Tibial artery (tissue), 4 donors: ENCODE results near the gene WFDC1.
"Not testable (repeated sequence)": the region's sequence is repeated elsewhere in the genome, so short reads cannot be mapped to it uniquely, and the experiment has no call there.

ENCODE experiments used
- DNase-seq, 2 donors: peaks; one replicate each; pipeline ENCODE4 v3.0.0-alpha.2; 2019
- H3K27ac ChIP-seq, 2 donors: fragments of 200-600 bp; sonication (generic) in 1 of 2; 1 replicate in 1 of 2; 2 replicates in 1 of 2; pipeline ENCODE4 v1.5.1; 2018 to 2019; ENCODE audit warnings: mild to moderate bottlenecking in 1 of 2
- H3K27me3 ChIP-seq, 2 donors: fragments of 200-600 bp; sonication (generic) in 1 of 2; one replicate each; pipeline versions ENCODE4 v1.5.1 to v1.6.0; 2016 to 2019
- H3K36me3 ChIP-seq, 3 donors: fragments of 200-600 bp; sonication (generic) in 2 of 3; one replicate each; pipeline ENCODE4 v1.5.1; 2016 to 2019; ENCODE audit warnings: mild to moderate bottlenecking in 2 of 3
- H3K4me1 ChIP-seq, 4 donors: fragments of 200-600 bp; sonication (generic) in 2 of 4; 1 replicate in 3 of 4; 2 replicates in 1 of 4; pipeline ENCODE4 v1.5.1; 2016 to 2019
- H3K4me3 ChIP-seq, 2 donors: fragments of 200-600 bp; sonication (generic) in 1 of 2; 1 replicate in 1 of 2; 2 replicates in 1 of 2; pipeline ENCODE4 v1.5.1; 2018 to 2019; ENCODE audit warnings: mild to moderate bottlenecking in 2 of 2
- H3K9me3 ChIP-seq, 3 donors: fragments of 200-600 bp; sonication (generic) in 1 of 3; one replicate each; pipeline ENCODE4 v1.5.1; 2016 to 2019
- CTCF ChIP-seq, 2 experiments: fragments of 200-600 bp in 1 of 2; fragments of 450-650 bp in 1 of 2; IDR thresholded peaks; one replicate each; pipeline ENCODE4 v1.5.1; 2017 to 2019; ENCODE audit warnings: antibody characterized with exemption in 2 of 2, mild to moderate bottlenecking in 1 of 2, moderate library complexity in 1 of 2
- intact Hi-C: fragments of 100-400 bp; cut with DNase I; formaldehyde crosslinking; loops from one replicate; pipeline ENCODE4 v1.15.0; 2023; ENCODE audit warnings: low total_unique reads

The WFDC1 gene

GRCh38 chr16:84331998-84332780 is 37.5 kb downstream of the WFDC1 start:
- no peak overlapping the region for H3K4me3 ChIP-seq
- no peaks in the 10 kb centered on the region for H3K4me1 ChIP-seq
- no peak overlapping the region for H3K27ac ChIP-seq
- intact Hi-C loops: no loop called here
- no peak for DNase-seq
- peaks cover 34 to 65% (median 48%) of the 10 kb centered on the region in 3 donors for H3K36me3 ChIP-seq
- no peak for TF ChIP-seq CTCF (IDR thresholded peaks at IDR 0.05)
- H3K27me3 ChIP-seq: no peaks in the 10 kb centered on the region
- peaks cover 0 to 18% (median 13%) of the 10 kb centered on the region in 3 donors for H3K9me3 ChIP-seq

GRCh38 chr16:84332975-84333684 is 38.5 kb downstream of the WFDC1 start:
- peaks cover 30 to 56% (median 39%) of the 10 kb centered on the region in 3 donors for H3K36me3 ChIP-seq
- no peak for DNase-seq

GRCh38 chr16:84334058-84334457 is 39.4 kb downstream of the WFDC1 start:
- no peak for DNase-seq
- peaks cover 20 to 46% (median 29%) of the 10 kb centered on the region in 3 donors for H3K36me3 ChIP-seq
- H3K4me1 ChIP-seq: no peaks in the 10 kb centered on the region
- intact Hi-C loops: no loop called here
- H3K9me3 ChIP-seq: peaks cover 0 to 23% (median 19%) of the 10 kb centered on the region in 3 donors
- TF ChIP-seq CTCF (IDR thresholded peaks at IDR 0.05): no peak
- no peaks in the 10 kb centered on the region for H3K27me3 ChIP-seq
- H3K27ac ChIP-seq: no peak overlapping the region
- H3K4me3 ChIP-seq: no peak overlapping the region

More at GRCh38 chr16:84332975-84333684, 38.5 kb downstream of the WFDC1 start:
- peaks cover 0 to 23% (median 19%) of the 10 kb centered on the region in 3 donors for H3K9me3 ChIP-seq
- no peaks in the 10 kb centered on the region for H3K27me3 ChIP-seq
- H3K4me3 ChIP-seq: no peak overlapping the region
- no peak for TF ChIP-seq CTCF (IDR thresholded peaks at IDR 0.05)
- no peak overlapping the region for H3K27ac ChIP-seq
- intact Hi-C loops: no loop called here
- no peaks in the 10 kb centered on the region for H3K4me1 ChIP-seq

- no peak for TF ChIP-seq CTCF (IDR thresholded peaks at IDR 0.05)
- no peak overlapping the region for H3K27ac ChIP-seq
- intact Hi-C loops: no loop called here
Measured at GRCh38 chr16:84334482-84334881, 39.8 kb downstream of the WFDC1 start.

GRCh38 chr16:84337236-84337635 is 42.6 kb downstream of the WFDC1 start:
- peaks cover 0 to 23% (median 19%) of the 10 kb centered on the region in 3 donors for H3K9me3 ChIP-seq
- H3K36me3 ChIP-seq: peaks cover 5 to 16% (median 14%) of the 10 kb centered on the region in 3 donors
- H3K27ac ChIP-seq, intact Hi-C loops, DNase-seq, H3K4me1 ChIP-seq, H3K4me3 ChIP-seq, H3K27me3 ChIP-seq: not testable (repeated sequence)

More at GRCh38 chr16:84334482-84334881, 39.8 kb downstream of the WFDC1 start:
- Histone ChIP-seq H3K4me3 (no peak overlapping the region), H3K4me1 (no peaks in the 10 kb centered on the region), H3K9me3 (peaks cover 0 to 23% (median 19%) of the 10 kb centered on the region in 3 donors), H3K36me3 (peaks cover 16 to 42% (median 25%) of the 10 kb centered on the region in 3 donors), H3K27me3 (no peaks in the 10 kb centered on the region)
- DNase-seq: no peak

- no peak for TF ChIP-seq CTCF (IDR thresholded peaks at IDR 0.05)
- H3K36me3 ChIP-seq: peaks cover 0 to 2% (median 0%) of the 10 kb centered on the region in 3 donors
Measured at GRCh38 chr16:84339311-84339710, 44.6 kb downstream of the WFDC1 start.

More at GRCh38 chr16:84339311-84339710, 44.6 kb downstream of the WFDC1 start:
- Histone ChIP-seq H3K27ac (no peak overlapping the region), H3K27me3 (no peaks in the 10 kb centered on the region), H3K4me1 (no peaks in the 10 kb centered on the region), H3K9me3 (peaks cover 0 to 23% (median 19%) of the 10 kb centered on the region in 3 donors), H3K4me3 (no peak overlapping the region)
- intact Hi-C loops: no loop called here
- DNase-seq: no peak
